HUES64 (cell line): Measurements from ENCODE around the gene SECTM1.
"Not testable (repeated sequence)": the region's sequence is repeated elsewhere in the genome, so short reads cannot be mapped to it uniquely, and the experiment has no call there.

Source experiments
- H3K27ac ChIP-seq: 2 replicates; pipeline ENCODE4 v1.7.0; 2013; ENCODE audit warnings: low read depth, low read length, inconsistent platforms
- H3K27me3 ChIP-seq: 2 replicates; pipeline ENCODE4 v1.6.1; 2013; ENCODE audit warnings: mild to moderate bottlenecking, low read length; ENCODE audit not compliant: insufficient read depth
- H3K36me3 ChIP-seq: 2 replicates; pipeline ENCODE4 v1.6.1; 2013; ENCODE audit warnings: mild to moderate bottlenecking, low read length; ENCODE audit not compliant: insufficient read depth
- H3K4me1 ChIP-seq: 2 replicates; pipeline ENCODE4 v1.6.1; 2013; ENCODE audit warnings: mild to moderate bottlenecking, low read length, moderate library complexity; ENCODE audit not compliant: insufficient read depth
- H3K4me3 ChIP-seq: 2 replicates; pipeline ENCODE4 v1.5.1; 2013; ENCODE audit warnings: mild to moderate bottlenecking, low read length, moderate library complexity
- H3K9ac ChIP-seq: 2 replicates; pipeline ENCODE4 v1.6.1; 2013; ENCODE audit warnings: mild to moderate bottlenecking, low read depth, low read length
- H3K9me3 ChIP-seq: 2 replicates; pipeline ENCODE4 v1.6.1; 2013; ENCODE audit warnings: low read depth, low read length; ENCODE audit not compliant: insufficient read depth
- WGBS: fragments of 150-250, 120-280 bp; methylation state at CpG from one replicate; pipeline ENCODE4 v1.1.7; 2013; ENCODE audit warnings: missing lambda C conversion rate; 5-methylcytosine and 5-hydroxymethylcytosine counted together

SECTM1 gene

DNA sequence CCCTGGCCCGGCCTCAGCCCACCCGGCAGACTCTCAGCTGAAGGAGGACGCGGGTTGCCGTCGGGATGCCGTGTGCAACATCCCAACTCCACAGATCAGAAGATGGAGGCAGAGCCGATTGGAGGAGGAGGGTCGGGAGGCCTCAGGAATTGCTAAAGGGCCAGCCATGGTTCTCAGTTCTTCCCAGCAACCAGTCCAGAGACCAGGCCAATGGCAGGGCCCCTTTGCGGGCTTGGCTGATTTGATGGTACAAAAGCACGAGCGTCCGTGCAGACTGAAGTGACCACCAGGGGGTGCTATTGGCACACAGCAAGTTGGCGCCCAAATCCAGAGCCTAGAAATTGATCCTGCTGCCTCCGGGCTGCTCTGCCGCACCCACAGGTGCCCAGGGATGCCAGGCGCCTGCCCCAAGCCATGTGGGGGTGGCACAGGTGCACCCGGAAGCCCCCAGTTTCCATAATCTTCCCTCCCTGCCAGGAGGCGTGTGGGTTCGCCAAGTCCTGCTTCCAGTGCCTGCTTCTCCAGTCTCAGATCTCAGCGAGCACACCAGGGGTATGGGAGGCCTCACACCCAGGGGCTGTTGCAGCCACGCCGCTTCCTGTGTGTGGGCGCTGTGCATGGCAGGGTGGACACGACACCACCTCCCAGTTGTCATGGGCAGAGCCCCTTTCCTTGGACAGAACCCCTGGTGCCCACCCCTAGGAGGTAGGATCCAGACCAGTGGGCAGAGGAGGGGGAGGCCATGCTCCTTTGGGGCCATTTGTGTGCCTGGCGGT, 18.3 kb upstream of the SECTM1 start:
- Histone ChIP-seq H3K4me3 (no peak overlapping the region), H3K27ac (no peak overlapping the region), H3K4me1 (no peaks in the 10 kb centered on the region; the same call in 1 of the 2 replicates), H3K9ac (no peak overlapping the region), H3K9me3 (no peaks in the 10 kb centered on the region), H3K36me3 (no peaks in the 10 kb centered on the region), H3K27me3 (no peaks in the 10 kb centered on the region; the same call in 1 of the 2 replicates)
- 52% methylated on average over 26 of the region's 26 CpGs for WGBS

DNA sequence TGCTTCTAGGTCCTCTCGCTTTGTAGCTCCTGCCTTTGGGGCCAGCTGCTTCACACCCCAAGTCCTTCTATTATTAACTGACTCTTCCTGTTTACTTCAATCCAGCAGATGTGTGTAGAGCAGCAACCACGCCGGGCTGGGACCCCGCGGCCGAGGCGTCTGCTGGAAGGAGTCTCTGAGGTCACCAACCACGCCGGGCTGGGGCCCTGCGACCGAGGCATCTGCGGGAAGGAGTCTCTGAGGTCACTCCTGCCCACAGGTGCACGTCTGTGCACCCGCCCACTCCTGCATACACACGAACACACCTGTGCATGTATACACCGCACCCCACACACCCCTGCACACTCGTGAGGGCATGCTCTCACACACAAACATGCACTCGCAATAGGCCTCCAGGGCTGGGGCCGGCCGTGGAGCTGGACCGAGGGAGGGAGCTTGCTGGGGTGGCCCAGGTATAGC, 17.7 kb upstream of the SECTM1 start:
- no peak overlapping the region for H3K27ac ChIP-seq
- no peaks in the 10 kb centered on the region for H3K36me3 ChIP-seq
- H3K4me3 ChIP-seq: no peak overlapping the region
- H3K4me1 ChIP-seq: no peaks in the 10 kb centered on the region
- 93% methylated on average over 21 of the region's 21 CpGs for WGBS
- H3K27me3 ChIP-seq: no peaks in the 10 kb centered on the region; the same call in 1 of the 2 replicates
- H3K9ac ChIP-seq: no peak overlapping the region
- no peaks in the 10 kb centered on the region for H3K9me3 ChIP-seq

DNA sequence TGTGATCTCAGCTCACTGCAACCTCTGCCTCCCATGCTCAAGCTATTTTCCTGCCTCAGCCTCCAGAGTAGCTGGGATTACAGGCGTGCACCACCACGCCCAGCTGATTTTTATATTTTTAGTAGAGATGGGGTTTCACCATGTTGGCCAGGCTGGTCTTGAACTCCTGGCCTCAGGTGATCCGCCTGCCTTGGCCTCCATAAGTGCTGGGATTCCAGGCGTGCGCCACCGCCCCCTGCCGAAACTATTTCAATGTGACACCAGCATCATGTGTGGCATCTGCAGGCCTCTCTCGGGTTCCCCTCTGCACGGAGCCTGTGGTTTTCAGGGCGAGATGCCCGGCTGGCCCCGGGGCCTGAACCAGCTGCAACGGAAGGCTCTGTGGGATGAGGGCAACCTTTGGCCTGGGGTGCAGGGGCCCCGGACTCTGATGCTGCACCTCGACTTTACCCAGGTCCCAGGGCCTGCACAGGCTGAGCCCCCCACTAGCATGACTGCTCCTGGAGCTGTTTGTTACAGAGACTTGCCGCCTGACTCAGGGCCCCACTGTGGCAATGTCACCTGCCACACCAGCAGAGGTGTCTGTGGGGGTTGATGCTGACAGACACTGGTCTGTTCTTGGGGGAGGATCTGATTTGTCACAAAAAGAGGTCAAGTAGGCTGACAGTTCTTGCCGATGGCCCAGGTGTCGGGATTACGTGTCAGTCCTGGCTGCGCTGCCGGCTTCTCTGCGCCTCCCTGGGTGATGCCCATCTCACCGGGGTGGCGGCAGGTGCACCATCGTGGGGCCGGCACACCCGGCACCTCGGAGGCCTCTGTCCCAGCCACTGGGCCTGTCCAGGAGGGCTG, 16.8 kb upstream of the SECTM1 start:
- Histone ChIP-seq H3K27ac (no peak overlapping the region), H3K4me1 (no peaks in the 10 kb centered on the region), H3K27me3 (no peaks in the 10 kb centered on the region; the same call in 1 of the 2 replicates), H3K9ac (no peak overlapping the region), H3K4me3 (no peak overlapping the region), H3K36me3 (no peaks in the 10 kb centered on the region), H3K9me3 (no peaks in the 10 kb centered on the region)
- WGBS: 93% methylated on average over 28 of the region's 28 CpGs

DNA sequence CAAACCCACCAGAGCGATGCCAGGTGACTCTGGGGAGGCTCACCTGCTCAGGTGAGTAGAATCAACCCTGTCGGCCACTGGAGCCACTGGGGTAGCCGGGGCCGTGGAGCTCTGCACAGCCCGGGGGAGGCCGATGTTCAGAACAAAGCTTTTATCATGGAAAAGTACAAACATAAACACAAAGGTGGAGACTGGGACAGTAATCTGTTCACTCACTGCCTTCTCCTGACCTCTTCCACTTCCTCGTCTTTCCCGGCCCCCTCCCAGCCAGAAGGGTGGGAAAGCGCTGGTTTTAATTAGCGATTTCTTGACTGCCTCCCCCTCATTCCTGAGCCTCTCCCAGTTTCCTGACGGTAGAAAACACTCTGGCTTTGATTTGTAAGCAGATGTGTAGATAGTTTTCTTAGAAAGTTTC, 15.7 kb upstream of the SECTM1 start:
- Histone ChIP-seq H3K4me1 (no peaks in the 10 kb centered on the region), H3K9ac (no peak overlapping the region)

DNA sequence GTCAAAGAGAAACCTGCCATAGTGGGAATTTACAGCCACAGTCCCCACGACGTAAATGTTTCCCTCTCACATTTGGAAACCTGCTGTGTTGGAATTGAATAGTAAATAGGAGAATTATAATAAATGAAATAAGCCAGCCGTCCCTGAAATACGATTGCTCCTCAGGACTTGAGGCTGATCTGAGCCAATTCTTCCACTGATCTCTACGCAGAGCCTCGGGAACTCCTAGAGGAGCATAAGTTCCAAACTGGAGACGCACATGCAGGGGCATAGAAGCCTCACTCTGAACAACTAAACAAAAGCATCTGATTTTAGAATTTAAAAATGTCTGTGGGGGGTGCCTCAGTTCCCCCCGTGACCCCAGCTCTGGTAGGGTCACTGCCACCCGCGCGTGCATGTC, 15.3 kb upstream of the SECTM1 start:
- no peaks in the 10 kb centered on the region for H3K27me3 ChIP-seq
- no peak overlapping the region for H3K9ac ChIP-seq
- no peak overlapping the region for H3K27ac ChIP-seq
- H3K36me3 ChIP-seq: no peaks in the 10 kb centered on the region
- H3K4me3 ChIP-seq: no peak overlapping the region
- WGBS: 85% methylated on average over 11 of the region's 11 CpGs
- no peaks in the 10 kb centered on the region for H3K4me1 ChIP-seq
- no peaks in the 10 kb centered on the region for H3K9me3 ChIP-seq

More for the DNA sequence above, 15.7 kb upstream of the SECTM1 start:
- no peaks in the 10 kb centered on the region; the same call in 1 of the 2 replicates for H3K27me3 ChIP-seq
- 86% methylated on average over 11 of the region's 11 CpGs for WGBS
- H3K27ac ChIP-seq: no peak overlapping the region
- H3K9me3 ChIP-seq: no peaks in the 10 kb centered on the region
- no peaks in the 10 kb centered on the region for H3K36me3 ChIP-seq
- no peak overlapping the region for H3K4me3 ChIP-seq

DNA sequence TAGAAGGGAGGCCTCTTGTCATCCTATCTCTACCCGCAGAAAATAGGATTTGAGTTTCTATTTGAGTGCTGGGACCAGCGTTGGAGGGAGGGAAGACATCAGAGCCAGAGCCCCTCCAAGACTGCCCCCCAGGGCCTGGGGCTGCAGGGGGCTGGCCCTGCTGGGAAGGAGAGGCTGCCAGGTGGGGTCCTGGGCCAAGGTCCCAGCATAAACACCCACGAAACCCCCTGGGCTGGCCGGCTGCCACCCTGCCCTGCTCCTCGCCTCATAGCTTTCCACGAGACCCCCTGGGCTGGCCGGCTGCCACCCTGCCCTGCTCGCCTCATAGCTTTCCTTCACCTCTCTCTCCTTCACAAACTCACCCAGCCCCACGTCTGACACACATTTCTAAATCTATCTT, 14.9 kb upstream of the SECTM1 start:
- 85% methylated on average over 9 of the region's 9 CpGs for WGBS

DNA sequence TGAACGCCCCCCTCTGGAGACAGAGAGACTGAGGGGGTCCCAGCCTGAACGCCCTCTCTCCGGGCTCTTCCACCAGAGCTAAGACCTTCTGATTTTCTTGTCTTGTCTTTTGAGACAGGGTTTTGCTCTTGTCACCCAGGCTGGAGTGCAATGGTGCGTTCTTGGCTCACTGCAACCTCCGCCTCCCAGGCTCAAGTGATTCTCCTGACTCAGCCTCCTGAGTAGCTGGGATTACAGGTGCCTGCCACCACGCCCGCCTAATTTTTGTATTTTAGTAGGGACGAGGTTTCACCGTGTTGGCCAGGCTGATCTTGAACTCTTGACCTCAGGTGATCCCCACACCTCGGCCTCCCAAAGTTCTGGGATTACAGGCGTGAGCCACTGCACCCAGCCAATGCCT, 14.4 kb upstream of the SECTM1 start:
- not testable (repeated sequence) for H3K27ac ChIP-seq, H3K9me3 ChIP-seq, H3K9ac ChIP-seq, H3K4me3 ChIP-seq, H3K27me3 ChIP-seq, H3K4me1 ChIP-seq, H3K36me3 ChIP-seq
- 92% methylated on average over 11 of the region's 11 CpGs for WGBS

More for the DNA sequence above, 14.9 kb upstream of the SECTM1 start:
- H3K4me3 ChIP-seq: no peak overlapping the region
- H3K36me3 ChIP-seq: no peaks in the 10 kb centered on the region
- H3K9ac ChIP-seq: no peak overlapping the region
- no peak overlapping the region for H3K27ac ChIP-seq
- no peaks in the 10 kb centered on the region for H3K4me1 ChIP-seq
- no peaks in the 10 kb centered on the region for H3K27me3 ChIP-seq
- H3K9me3 ChIP-seq: no peaks in the 10 kb centered on the region

DNA sequence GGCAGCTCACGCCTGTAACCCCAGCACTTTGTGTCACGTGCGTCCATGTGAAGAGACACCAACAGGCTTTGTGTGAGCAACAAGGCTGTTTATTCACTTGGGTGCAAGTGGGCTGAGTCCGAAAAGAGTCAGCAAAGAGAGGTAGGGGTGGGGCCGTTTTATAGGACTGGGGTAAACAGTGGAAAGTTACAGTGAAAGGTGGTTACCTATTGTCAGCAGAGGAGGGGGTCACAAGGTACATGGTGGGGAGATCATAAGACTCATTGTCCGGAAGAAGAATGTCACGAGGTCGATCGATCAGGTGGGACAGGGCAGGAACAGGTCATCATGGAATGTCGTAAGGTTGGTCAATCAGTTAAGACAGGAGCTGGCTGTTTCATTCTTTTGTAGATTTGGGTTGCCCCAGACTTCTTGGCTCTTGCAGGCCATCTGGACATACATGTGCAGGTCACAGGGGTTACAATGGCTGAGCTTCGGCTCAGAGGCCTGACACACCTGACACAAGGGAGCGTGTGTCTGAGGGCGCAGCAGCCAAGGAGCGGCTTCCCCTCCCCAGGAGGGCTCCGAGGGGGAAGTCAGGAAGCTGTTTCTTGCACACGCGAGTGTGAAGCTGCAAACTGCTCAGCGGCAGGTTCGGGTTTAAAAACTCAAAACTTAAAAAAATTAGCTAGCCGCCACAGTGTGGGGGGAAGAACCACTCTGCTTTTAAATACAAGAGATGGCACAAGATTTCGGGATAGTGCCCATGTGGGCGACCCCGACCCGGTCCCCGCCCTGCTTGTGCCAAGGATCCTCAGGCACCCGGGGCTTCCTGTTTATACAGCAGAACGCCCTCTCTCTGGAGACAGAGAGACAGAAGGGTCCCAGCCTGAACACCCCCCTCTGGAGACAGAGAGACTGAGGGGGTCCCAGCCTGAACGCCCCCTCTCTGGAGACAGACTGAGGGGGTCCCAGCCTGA, 13.1 kb upstream of the SECTM1 start:
- Histone ChIP-seq H3K9ac (no peak overlapping the region), H3K27ac (no peak overlapping the region), H3K4me3 (no peak overlapping the region), H3K36me3 (no peaks in the 10 kb centered on the region), H3K27me3 (no peaks in the 10 kb centered on the region), H3K9me3 (no peaks in the 10 kb centered on the region), H3K4me1 (no peaks in the 10 kb centered on the region)
- WGBS: 90% methylated on average over 28 of the region's 28 CpGs

DNA sequence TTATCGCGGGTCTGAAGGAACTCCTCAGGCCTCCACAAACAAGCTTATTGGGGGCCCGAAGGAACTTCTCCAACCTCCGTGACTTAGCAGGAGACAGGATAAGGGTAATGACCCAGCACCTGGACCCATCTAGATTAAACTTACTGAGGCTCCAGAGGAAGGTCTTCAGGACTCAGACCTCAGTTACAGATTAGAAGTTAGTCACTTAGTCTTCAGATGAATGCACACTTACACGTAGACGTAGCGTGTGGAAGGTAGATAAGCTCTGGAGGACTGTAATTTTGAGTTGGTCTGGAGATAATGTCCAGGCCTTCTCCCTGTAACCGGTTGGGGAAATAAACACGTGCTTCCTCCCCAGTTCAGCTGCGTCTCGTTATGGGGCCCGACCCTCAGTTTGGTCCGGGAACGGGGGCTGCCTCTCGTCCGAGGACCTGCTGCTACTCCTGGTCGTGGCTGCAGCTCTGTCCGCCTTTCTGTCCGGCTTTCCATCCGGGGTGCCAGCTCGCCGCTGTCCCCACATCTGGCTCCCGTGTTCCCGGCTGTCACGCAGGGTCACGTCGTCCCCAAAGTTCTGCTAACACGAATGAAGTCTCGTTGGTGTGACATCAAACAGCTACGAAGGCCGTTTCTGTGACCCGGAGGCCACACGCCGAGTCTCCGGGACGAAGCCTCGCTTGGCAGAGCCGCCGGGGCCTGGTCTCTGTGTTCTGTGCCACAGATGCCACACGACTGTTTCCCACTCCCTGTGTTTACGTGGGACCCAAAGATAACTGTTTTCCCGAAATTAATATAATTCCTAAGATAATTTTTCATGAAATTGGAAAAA, 11.8 kb upstream of the SECTM1 start:
- Histone ChIP-seq H3K27me3 (no peaks in the 10 kb centered on the region), H3K36me3 (no peaks in the 10 kb centered on the region), H3K4me1 (no peaks in the 10 kb centered on the region), H3K9ac (no peak overlapping the region), H3K9me3 (no peaks in the 10 kb centered on the region), H3K27ac (no peak overlapping the region), H3K4me3 (no peak overlapping the region)
- 93% methylated on average over 42 of the region's 42 CpGs for WGBS
